ENCODE data around the gene MUC13. TPM values are rescaled to one million over a fixed set of nuclear protein-coding genes. Genes with fewer than 3 reads are reported as not detected.

MUC13 gene
- total RNA-seq, 1 donor from 2014 or later, result not detected

DNA sequence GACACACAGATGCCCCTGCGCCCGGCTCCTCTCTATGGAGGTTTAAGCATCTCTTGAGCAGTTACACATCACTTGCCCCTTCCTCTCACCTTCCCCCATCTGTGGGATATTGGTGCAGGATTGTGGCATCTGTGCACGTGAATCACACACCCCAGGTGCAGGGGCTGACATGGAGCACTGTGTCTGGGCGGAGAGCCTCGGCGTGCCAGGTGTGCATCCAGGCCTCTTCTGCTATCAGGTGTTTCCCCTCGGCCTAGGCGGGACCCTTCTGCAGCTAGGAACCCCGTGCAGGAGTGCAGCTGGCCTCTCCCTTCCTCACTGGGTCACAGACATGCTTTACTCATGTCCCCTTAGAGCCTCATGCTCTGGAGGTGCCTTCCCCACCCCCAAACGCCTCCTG, 33.4 kb upstream of the MUC13 start:
- Mint-ChIP-seq H3K27ac (ENCODE audit: unreplicated experiment) (no peak overlapping the region), H3K27me3 (ENCODE audit: low read depth) (no peaks in the 10 kb centered on the region), H3K4me1 (ENCODE audit: low read depth) (peaks cover 5% of the 10 kb centered on the region), H3K9me3 (ENCODE audit: low read depth) (no peaks in the 10 kb centered on the region), H3K36me3 (ENCODE audit: low read depth) (peaks cover 29% of the 10 kb centered on the region), H3K4me3 (ENCODE audit: unreplicated experiment) (no peak overlapping the region)
- no peak for DNase-seq (ENCODE audit: low spot score)
- TF ChIP-seq, protein P1, sequence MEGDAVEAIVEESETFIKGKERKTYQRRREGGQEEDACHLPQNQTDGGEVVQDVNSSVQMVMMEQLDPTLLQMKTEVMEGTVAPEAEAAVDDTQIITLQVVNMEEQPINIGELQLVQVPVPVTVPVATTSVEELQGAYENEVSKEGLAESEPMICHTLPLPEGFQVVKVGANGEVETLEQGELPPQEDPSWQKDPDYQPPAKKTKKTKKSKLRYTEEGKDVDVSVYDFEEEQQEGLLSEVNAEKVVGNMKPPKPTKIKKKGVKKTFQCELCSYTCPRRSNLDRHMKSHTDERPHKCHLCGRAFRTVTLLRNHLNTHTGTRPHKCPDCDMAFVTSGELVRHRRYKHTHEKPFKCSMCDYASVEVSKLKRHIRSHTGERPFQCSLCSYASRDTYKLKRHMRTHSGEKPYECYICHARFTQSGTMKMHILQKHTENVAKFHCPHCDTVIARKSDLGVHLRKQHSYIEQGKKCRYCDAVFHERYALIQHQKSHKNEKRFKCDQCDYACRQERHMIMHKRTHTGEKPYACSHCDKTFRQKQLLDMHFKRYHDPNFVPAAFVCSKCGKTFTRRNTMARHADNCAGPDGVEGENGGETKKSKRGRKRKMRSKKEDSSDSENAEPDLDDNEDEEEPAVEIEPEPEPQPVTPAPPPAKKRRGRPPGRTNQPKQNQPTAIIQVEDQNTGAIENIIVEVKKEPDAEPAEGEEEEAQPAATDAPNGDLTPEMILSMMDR (IDR thresholded peaks at IDR 0.05), result no peak

DNA sequence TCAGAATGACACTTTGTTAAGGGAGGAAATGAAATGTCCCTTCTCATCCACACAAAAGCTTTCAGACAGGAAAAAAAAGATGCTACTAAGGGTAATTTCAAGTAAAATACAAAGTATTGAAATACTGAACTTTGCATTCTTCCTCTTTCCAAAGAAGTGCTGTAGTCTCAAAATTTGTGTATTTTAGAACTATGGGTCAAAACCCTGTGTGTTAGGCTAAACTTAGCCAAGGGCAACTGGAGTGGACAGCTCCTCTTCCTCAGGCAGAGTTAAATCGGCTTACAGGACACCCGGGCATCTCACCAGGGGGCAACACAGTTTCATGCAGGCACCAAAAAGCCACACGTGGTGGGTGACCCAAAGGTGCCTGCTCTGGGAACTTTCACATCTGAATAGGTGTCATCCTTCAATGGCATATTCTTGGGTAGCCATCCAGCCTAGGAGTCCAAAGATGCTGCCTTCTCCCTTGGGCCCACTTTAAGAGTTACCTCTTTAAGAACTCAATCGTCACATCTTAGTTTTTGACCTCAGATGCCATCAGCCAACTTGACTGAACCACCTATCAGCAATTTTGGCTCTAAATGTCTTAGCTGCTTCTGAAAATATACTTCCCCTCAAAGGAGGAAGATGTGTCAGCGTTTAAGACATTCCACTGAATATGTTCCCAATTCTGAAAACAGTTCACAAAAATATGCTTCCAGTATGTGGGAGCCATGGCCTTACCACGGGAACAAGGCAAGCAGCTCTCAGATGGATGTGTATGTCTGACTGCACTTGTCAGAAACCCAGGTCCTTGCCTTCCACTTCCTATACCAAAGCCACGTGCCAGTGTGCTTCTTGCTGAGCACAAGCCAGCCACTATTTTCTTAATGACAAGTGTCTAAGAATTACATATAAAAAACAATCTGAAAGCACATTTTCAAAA, 32.2 kb upstream of the MUC13 start:
- DNase-seq (ENCODE audit: low spot score), result no peak
- H3K36me3 Mint-ChIP-seq (ENCODE audit: low read depth), result peaks cover 22% of the 10 kb centered on the region
- H3K9me3 Mint-ChIP-seq (ENCODE audit: low read depth), result peaks cover 4% of the 10 kb centered on the region
- H3K4me3 Mint-ChIP-seq (ENCODE audit: unreplicated experiment), result no peak overlapping the region
- H3K4me1 Mint-ChIP-seq (ENCODE audit: low read depth), result peaks cover 5% of the 10 kb centered on the region
- no peak overlapping the region for H3K27ac Mint-ChIP-seq (ENCODE audit: unreplicated experiment)
- TF ChIP-seq, protein P1 (IDR thresholded peaks at IDR 0.05), result no peak
- no peaks in the 10 kb centered on the region for H3K27me3 Mint-ChIP-seq (ENCODE audit: low read depth)

DNA sequence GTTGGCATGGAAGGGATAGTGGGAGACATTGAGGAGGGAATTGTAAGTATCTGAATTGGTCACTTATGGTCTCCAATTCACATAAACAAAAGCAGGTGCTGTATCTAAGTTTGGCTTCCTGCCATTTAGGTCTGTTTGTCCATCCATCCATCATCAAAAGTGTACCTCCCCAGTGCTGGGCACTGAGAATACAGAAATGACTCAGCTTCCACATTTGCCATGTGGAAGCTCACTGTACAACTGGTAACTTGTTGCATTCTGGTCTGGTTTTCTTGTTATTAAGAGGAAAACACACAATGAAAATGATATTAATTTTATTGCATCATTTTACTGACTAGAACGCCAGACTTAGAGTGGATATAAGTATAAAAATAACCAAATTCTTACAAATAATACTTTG, 30.9 kb upstream of the MUC13 start:
- Mint-ChIP-seq H3K4me3 (ENCODE audit: unreplicated experiment) (no peak overlapping the region), H3K36me3 (ENCODE audit: low read depth) (peaks cover 18% of the 10 kb centered on the region), H3K9me3 (ENCODE audit: low read depth) (peaks cover 4% of the 10 kb centered on the region), H3K4me1 (ENCODE audit: low read depth) (peaks cover 5% of the 10 kb centered on the region), H3K27me3 (ENCODE audit: low read depth) (no peaks in the 10 kb centered on the region), H3K27ac (ENCODE audit: unreplicated experiment) (no peak overlapping the region)
- TF ChIP-seq, protein P1 (IDR thresholded peaks at IDR 0.05), result no peak
- no peak for DNase-seq (ENCODE audit: low spot score)

DNA sequence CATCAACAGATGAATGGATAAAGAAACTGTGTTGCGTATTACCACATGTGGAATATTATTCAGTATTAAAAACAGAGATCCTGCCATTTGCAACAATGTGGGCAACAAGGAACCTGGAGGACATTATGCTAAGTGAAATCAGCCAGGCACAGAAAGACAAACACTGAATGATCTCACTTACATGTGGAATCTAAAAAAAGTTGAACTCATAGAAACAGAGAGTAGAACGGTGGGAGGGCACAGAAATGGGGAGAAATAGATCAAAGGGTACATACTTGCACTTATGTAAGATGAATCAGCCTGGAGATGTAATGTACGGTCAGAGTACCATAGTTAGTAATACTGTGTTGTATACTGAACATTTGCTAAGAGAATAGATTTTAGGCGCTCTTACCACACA, 29.8 kb upstream of the MUC13 start:
- DNase-seq (ENCODE audit: low spot score), result no peak
- Mint-ChIP-seq H3K36me3 (ENCODE audit: low read depth) (peaks cover 9% of the 10 kb centered on the region), H3K9me3 (ENCODE audit: low read depth) (peaks cover 4% of the 10 kb centered on the region), H3K27ac (ENCODE audit: unreplicated experiment) (no peak overlapping the region), H3K27me3 (ENCODE audit: low read depth) (no peaks in the 10 kb centered on the region), H3K4me3 (ENCODE audit: unreplicated experiment) (no peak overlapping the region), H3K4me1 (ENCODE audit: low read depth) (peaks cover 5% of the 10 kb centered on the region)
- TF ChIP-seq, protein P1 (IDR thresholded peaks at IDR 0.05), result no peak

DNA sequence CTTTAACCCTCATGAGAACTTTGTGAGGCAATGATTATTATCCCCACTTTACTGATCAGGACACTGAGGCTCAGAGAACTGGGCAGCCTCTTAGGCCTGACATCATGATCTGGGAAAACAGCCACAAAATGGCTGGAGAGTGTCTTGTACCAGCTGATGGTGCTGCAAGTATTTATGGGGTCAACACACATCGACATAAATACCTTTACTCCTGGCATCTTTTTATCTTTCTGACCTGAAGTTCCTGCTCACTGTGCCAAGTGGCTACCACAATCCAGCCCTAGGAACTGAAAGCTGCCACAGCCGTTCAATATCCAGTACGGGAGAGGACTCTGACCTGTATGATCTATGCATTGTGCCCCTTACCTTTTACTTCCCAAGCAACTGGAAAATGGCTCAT, 29.2 kb upstream of the MUC13 start:
- peaks cover 4% of the 10 kb centered on the region for H3K9me3 Mint-ChIP-seq (ENCODE audit: low read depth)
- H3K4me1 Mint-ChIP-seq (ENCODE audit: low read depth), result peaks cover 5% of the 10 kb centered on the region
- no peak overlapping the region for H3K27ac Mint-ChIP-seq (ENCODE audit: unreplicated experiment)
- peaks cover 3% of the 10 kb centered on the region for H3K36me3 Mint-ChIP-seq (ENCODE audit: low read depth)
- TF ChIP-seq, protein P1 (IDR thresholded peaks at IDR 0.05), result no peak
- H3K4me3 Mint-ChIP-seq (ENCODE audit: unreplicated experiment), result no peak overlapping the region
- H3K27me3 Mint-ChIP-seq (ENCODE audit: low read depth), result no peaks in the 10 kb centered on the region
- DNase-seq (ENCODE audit: low spot score), result no peak
